ENCODE data around the gene AGPAT2.

- no peak for TF ChIP-seq CTCF (IDR thresholded peaks at IDR 0.05)
- no peak for TF ChIP-seq EZH2phosphoT487 (IDR thresholded peaks at IDR 0.05)
These were observed 25.7 kb upstream of the AGPAT2 start for GRCh38 chr9:136712690-136713544.
